Suppressor macrophage (primary cell): ENCODE measurements around the gene PLSCR4.
A peak's percentile ranks its signal among the peaks of the same experiment; 100 is the strongest.
"Not testable (repeated sequence)": the region's sequence is repeated elsewhere in the genome, so short reads cannot be mapped to it uniquely, and the experiment has no call there.

Source experiments
- DNase-seq, 4 experiments: peaks; one replicate each; pipeline ENCODE4 v3.0.0-alpha.2; 2020 to 2022
- total RNA-seq, 17 experiments: gene quantifications; one replicate each; lab custom pipeline; 2026; ENCODE audit warnings: mixed read lengths in 6 of 17, inconsistent platforms in 3 of 17; lab: John Stamatoyannopoulos, UW

Gene PLSCR4
- 0 to 2.9 (median 0.30) reads per million in 17 experiments for total RNA-seq

- DNase-seq = peak; percentile 4 to 40 (median 28)
These were observed at the start of gene PLSCR4 for GRCh38 chr3:146250449-146251382. Gene PLSCR4 (minus strand): TSS chr3:146251105. CDS start chr3:146222071, 29,034 bp downstream.

- not testable (repeated sequence) for DNase-seq
These were observed 42.5 kb upstream of the PLSCR4 start for GRCh38 chr3:146293401-146293800.

GRCh38 chr3:146283781-146284445 lies 33.0 kb upstream of the PLSCR4 start:
- no peak for DNase-seq

- no peak for DNase-seq
These were observed 30.0 kb upstream of the PLSCR4 start for GRCh38 chr3:146280864-146281263.

- DNase-seq = no peak
These were observed 29.0 kb upstream of the PLSCR4 start for GRCh38 chr3:146279951-146280350.

GRCh38 chr3:146279013-146279412 lies 28.1 kb upstream of the PLSCR4 start:
- DNase-seq = no peak

GRCh38 chr3:146277953-146278631 lies 27.2 kb upstream of the PLSCR4 start:
- DNase-seq = no peak

- no peak for DNase-seq
These were observed 24.6 kb upstream of the PLSCR4 start for GRCh38 chr3:146275476-146275875.

- no peak for DNase-seq
These were observed 23.9 kb upstream of the PLSCR4 start for GRCh38 chr3:146274833-146275232.

- DNase-seq = no peak
These were observed 23.0 kb upstream of the PLSCR4 start for GRCh38 chr3:146273721-146274407.

- no peak for DNase-seq
These were observed 20.3 kb upstream of the PLSCR4 start for GRCh38 chr3:146271180-146271579.

GRCh38 chr3:146269271-146269670 lies 18.4 kb upstream of the PLSCR4 start:
- DNase-seq = no peak

- no peak for DNase-seq
These were observed 17.8 kb upstream of the PLSCR4 start for GRCh38 chr3:146268535-146269219.

- no peak for DNase-seq
These were observed 14.8 kb upstream of the PLSCR4 start for GRCh38 chr3:146265720-146266119.

- DNase-seq = no peak
These were observed 11.6 kb upstream of the PLSCR4 start for GRCh38 chr3:146262371-146263110.

- no peak for DNase-seq
These were observed 9.1 kb upstream of the PLSCR4 start for GRCh38 chr3:146259880-146260589.

GRCh38 chr3:146256851-146257486 lies 6.1 kb upstream of the PLSCR4 start:
- DNase-seq = no peak

- DNase-seq = not testable (repeated sequence)
These were observed 1.5 kb upstream of the PLSCR4 start for GRCh38 chr3:146252445-146252844.

GRCh38 chr3:146249921-146250320 lies 984 bp downstream of the PLSCR4 start:
- DNase-seq = no peak

- DNase-seq = no peak
These were observed 3.0 kb downstream of the PLSCR4 start for GRCh38 chr3:146247911-146248310.
